Ectodermal cell (in vitro differentiated cells): Measurements from ENCODE around the gene MRPL33.

Source experiments
- H3K27ac ChIP-seq: 2 replicates; pipeline ENCODE4 v1.7.0; 2013; ENCODE audit warnings: mild to moderate bottlenecking, low read depth, low read length; ENCODE audit not compliant: insufficient read depth, poor library complexity, severe bottlenecking
- H3K27me3 ChIP-seq: 2 replicates; pipeline ENCODE4 v1.7.0; 2013; ENCODE audit warnings: mild to moderate bottlenecking, low read length; ENCODE audit not compliant: insufficient read depth, control insufficient read depth, poor library complexity, severe bottlenecking
- H3K36me3 ChIP-seq: one replicate; pipeline ENCODE4 v1.7.0; 2013; ENCODE audit warnings: low read length; ENCODE audit not compliant: control insufficient read depth, insufficient read depth
- H3K4me1 ChIP-seq: one replicate; pipeline ENCODE4 v1.7.0; 2013; ENCODE audit warnings: low read length; ENCODE audit not compliant: control insufficient read depth, insufficient read depth
- H3K4me3 ChIP-seq: 2 replicates; pipeline ENCODE4 v1.7.0; 2013; ENCODE audit warnings: low read depth, low read length, control low read depth; ENCODE audit not compliant: insufficient read depth
- H3K9me3 ChIP-seq: 2 replicates; pipeline ENCODE4 v1.7.0; 2013; ENCODE audit warnings: mild to moderate bottlenecking, low read length, moderate library complexity; ENCODE audit not compliant: control insufficient read depth
- WGBS, 2 experiments: methylation state at CpG; one replicate each; pipeline ENCODE4 v1.1.7; 2013; ENCODE audit warnings: missing lambda C conversion rate in 2 of 2; 5-methylcytosine and 5-hydroxymethylcytosine counted together

Gene MRPL33

GRCh38 chr2:27797841-27798240, 26.3 kb downstream of the MRPL33 start:
- H3K27me3 ChIP-seq: no peaks in the 10 kb centered on the region
- H3K9me3 ChIP-seq: no peaks in the 10 kb centered on the region
- 94 to 96% methylated on average over 4 of the region's 4 CpGs for WGBS, 2 experiments
- no peak overlapping the region for H3K27ac ChIP-seq
- H3K4me3 ChIP-seq: no peak overlapping the region
- no peaks in the 10 kb centered on the region for H3K36me3 ChIP-seq
- H3K4me1 ChIP-seq: no peaks in the 10 kb centered on the region

- H3K27me3 ChIP-seq: no peaks in the 10 kb centered on the region
- WGBS, 2 experiments: 94% methylated on average over 7 of the region's 7 CpGs
- H3K4me3 ChIP-seq: no peak overlapping the region
- H3K27ac ChIP-seq: no peak overlapping the region
- no peaks in the 10 kb centered on the region for H3K4me1 ChIP-seq
- H3K36me3 ChIP-seq: no peaks in the 10 kb centered on the region
- H3K9me3 ChIP-seq: no peaks in the 10 kb centered on the region
Observed at GRCh38 chr2:27798486-27798885, 27.0 kb downstream of the MRPL33 start.

- H3K27ac ChIP-seq: peak overlapping the region; percentile 64
- WGBS, 2 experiments: 68 to 75% methylated on average over 11 of the region's 11 CpGs
- H3K36me3 ChIP-seq: no peaks in the 10 kb centered on the region
- H3K4me1 ChIP-seq: no peaks in the 10 kb centered on the region
- no peak overlapping the region for H3K4me3 ChIP-seq
- H3K27me3 ChIP-seq: no peaks in the 10 kb centered on the region
- no peaks in the 10 kb centered on the region for H3K9me3 ChIP-seq
Observed at GRCh38 chr2:27798948-27799645, 27.6 kb downstream of the MRPL33 start.

- WGBS, 2 experiments: 88 to 91% methylated on average over 4 of the region's 4 CpGs
- Histone ChIP-seq H3K27ac (peak overlapping the region; percentile 64), H3K4me1 (no peaks in the 10 kb centered on the region)
Observed at GRCh38 chr2:27799646-27800010, 28.1 kb downstream of the MRPL33 start.

GRCh38 chr2:27800856-27801255, 29.3 kb downstream of the MRPL33 start:
- H3K4me1 ChIP-seq: no peaks in the 10 kb centered on the region
- no peaks in the 10 kb centered on the region for H3K36me3 ChIP-seq
- no peaks in the 10 kb centered on the region for H3K27me3 ChIP-seq
- 87 to 91% methylated on average over 6 of the region's 6 CpGs for WGBS, 2 experiments
- no peaks in the 10 kb centered on the region for H3K9me3 ChIP-seq
- H3K4me3 ChIP-seq: no peak overlapping the region
- no peak overlapping the region for H3K27ac ChIP-seq

More at GRCh38 chr2:27799646-27800010, 28.1 kb downstream of the MRPL33 start:
- Histone ChIP-seq H3K4me3 (no peak overlapping the region), H3K27me3 (no peaks in the 10 kb centered on the region), H3K36me3 (no peaks in the 10 kb centered on the region), H3K9me3 (no peaks in the 10 kb centered on the region)

- H3K4me3 ChIP-seq: no peak overlapping the region
- no peaks in the 10 kb centered on the region for H3K27me3 ChIP-seq
- no peaks in the 10 kb centered on the region for H3K4me1 ChIP-seq
- H3K36me3 ChIP-seq: no peaks in the 10 kb centered on the region
- no peaks in the 10 kb centered on the region for H3K9me3 ChIP-seq
- no peak overlapping the region for H3K27ac ChIP-seq
- 90 to 92% methylated on average over 6 of the region's 6 CpGs for WGBS, 2 experiments
Observed at GRCh38 chr2:27802547-27802946, 31.0 kb downstream of the MRPL33 start.

- no peaks in the 10 kb centered on the region for H3K9me3 ChIP-seq
Observed at GRCh38 chr2:27803046-27803445, 31.5 kb downstream of the MRPL33 start.

GRCh38 chr2:27804146-27804545, 32.6 kb downstream of the MRPL33 start:
- Histone ChIP-seq H3K27ac (no peak overlapping the region), H3K4me3 (no peak overlapping the region), H3K9me3 (no peaks in the 10 kb centered on the region), H3K4me1 (no peaks in the 10 kb centered on the region), H3K27me3 (no peaks in the 10 kb centered on the region), H3K36me3 (no peaks in the 10 kb centered on the region)

More at GRCh38 chr2:27803046-27803445, 31.5 kb downstream of the MRPL33 start:
- Histone ChIP-seq H3K27ac (no peak overlapping the region), H3K27me3 (no peaks in the 10 kb centered on the region), H3K4me3 (no peak overlapping the region), H3K4me1 (no peaks in the 10 kb centered on the region), H3K36me3 (no peaks in the 10 kb centered on the region)
- WGBS, 2 experiments: 94 to 99% methylated on average over 2 of the region's 2 CpGs

- Histone ChIP-seq H3K27me3 (no peaks in the 10 kb centered on the region), H3K36me3 (no peaks in the 10 kb centered on the region), H3K27ac (no peak overlapping the region), H3K4me3 (no peak overlapping the region), H3K4me1 (no peaks in the 10 kb centered on the region), H3K9me3 (no peaks in the 10 kb centered on the region)
- 72 to 76% methylated on average over 2 to 3 of the region's 3 CpGs for whole genome bisulfite sequencing, 2 experiments
Observed at GRCh38 chr2:27805180-27805579, 33.7 kb downstream of the MRPL33 start.

GRCh38 chr2:27806311-27807059, 35.0 kb downstream of the MRPL33 start:
- Histone ChIP-seq H3K9me3 (no peaks in the 10 kb centered on the region), H3K27me3 (no peaks in the 10 kb centered on the region), H3K27ac (no peak overlapping the region), H3K4me3 (no peak overlapping the region), H3K36me3 (no peaks in the 10 kb centered on the region), H3K4me1 (no peaks in the 10 kb centered on the region)
- WGBS, 2 experiments: 87 to 93% methylated on average over 5 of the region's 5 CpGs
